SU-DHL-6 (cell line): ENCODE data around the gene CYSTM1.

ENCODE experiments used
- H2AFZ ChIP-seq: fragments of 200-600 bp; sonication (generic); 2 replicates; pipeline ENCODE4 v1.6.1; 2014; ENCODE audit warnings: low read depth, mild to moderate bottlenecking, moderate library complexity, mixed read lengths, antibody characterized with exemption, low read length; ENCODE audit not compliant: severe bottlenecking
- H3F3A ChIP-seq: fragments of 200-600 bp; shearing (Covaris generic); 2 replicates; pipeline ENCODE4 v1.6.0; 2016; ENCODE audit warnings: antibody characterized with exemption, mild to moderate bottlenecking; ENCODE audit not compliant: insufficient read depth
- H3K27ac ChIP-seq: fragments of 200-600 bp; sonication (generic); 2 replicates; pipeline ENCODE4 v1.5.1; 2016; ENCODE audit warnings: low read depth, mild to moderate bottlenecking, low read length, moderate library complexity, mixed read lengths
- H3K27me3 ChIP-seq: fragments of 200-600 bp; sonication (generic), shearing (Covaris generic); 2 replicates; pipeline ENCODE4 v1.6.0; 2014; ENCODE audit warnings: mild to moderate bottlenecking, low read length
- H3K36me3 ChIP-seq: fragments of 200-600 bp; sonication (generic); 2 replicates; pipeline ENCODE4 v1.6.1; 2014; ENCODE audit warnings: mild to moderate bottlenecking, low read length, mixed read lengths
- H3K4me2 ChIP-seq: fragments of 300-600, 200-600 bp; shearing (Covaris generic), sonication (generic); 2 replicates; pipeline ENCODE4 v1.6.0; 2014; ENCODE audit warnings: low read length, low read depth, mild to moderate bottlenecking; ENCODE audit not compliant: poor library complexity, severe bottlenecking
- H3K4me3 ChIP-seq: fragments of 200-600 bp; sonication (generic); 2 replicates; pipeline ENCODE4 v1.5.1; 2014; ENCODE audit warnings: antibody characterized with exemption, low read length, mild to moderate bottlenecking, mixed read lengths; ENCODE audit not compliant: insufficient read depth, poor library complexity, severe bottlenecking
- H3K79me2 ChIP-seq: fragments of 200-600 bp; sonication (generic); 2 replicates; pipeline ENCODE4 v1.6.1; 2014; ENCODE audit warnings: mild to moderate bottlenecking, low read length, moderate library complexity; ENCODE audit not compliant: insufficient read depth
- H3K9ac ChIP-seq: fragments of 200-600 bp; sonication (generic); 2 replicates; pipeline ENCODE4 v1.7.0; 2014; ENCODE audit warnings: mild to moderate bottlenecking, low read length
- H3K9me2 ChIP-seq: fragments of 200-600 bp; sonication (generic); replicated peaks from 2 replicates; pipeline ENCODE4 v1.6.1; 2014; ENCODE audit warnings: low read length; ENCODE audit not compliant: insufficient read depth
- H3K9me3 ChIP-seq: fragments of 200-600 bp; sonication (generic); 2 replicates; pipeline ENCODE4 v1.6.1; 2014; ENCODE audit warnings: low read length, mixed read lengths; ENCODE audit not compliant: insufficient read depth
- H4K20me1 ChIP-seq: fragments of 200-600 bp; sonication (generic); 2 replicates; pipeline ENCODE4 v1.6.1; 2014; ENCODE audit warnings: low read depth, mild to moderate bottlenecking, antibody characterized with exemption, low read length, moderate library complexity, mixed read lengths
- CTCF ChIP-seq: fragments of 200-600 bp; sonication (generic); IDR thresholded peaks from one replicate; pipeline ENCODE4 v1.5.1; 2017; ENCODE audit warnings: antibody characterized with exemption, mild to moderate bottlenecking, low read length, moderate library complexity; ENCODE audit not compliant: insufficient read depth, poor library complexity, severe bottlenecking
- EZH2phosphoT487 ChIP-seq: fragments of 200-600 bp; sonication (generic), shearing (Covaris generic); conservative IDR thresholded peaks from 2 replicates; pipeline ENCODE4 v1.6.1; 2018; ENCODE audit warnings: mild to moderate bottlenecking, antibody characterized with exemption, low read length, moderate library complexity, mixed read lengths

CYSTM1 gene

GRCh38 chr5:140224658-140225057, 49.7 kb downstream of the CYSTM1 start:
- H3K27me3 ChIP-seq, result no peaks in the 10 kb centered on the region
- no peak overlapping the region for H3K4me2 ChIP-seq
- H3K9me3 ChIP-seq, result no peaks in the 10 kb centered on the region
- TF ChIP-seq CTCF (no peak), EZH2phosphoT487 (no peak)
- H3K36me3 ChIP-seq, result no peaks in the 10 kb centered on the region
- no peak overlapping the region for H3K4me3 ChIP-seq
- no peaks in the 10 kb centered on the region for H4K20me1 ChIP-seq
- H3K9me2 ChIP-seq, result no peaks in the 10 kb centered on the region
- H3F3A ChIP-seq, result no peaks in the 10 kb centered on the region
- no peak overlapping the region for H3K9ac ChIP-seq
- H3K27ac ChIP-seq, result no peak overlapping the region
- H2AFZ ChIP-seq, result no peak overlapping the region
- no peaks in the 10 kb centered on the region for H3K79me2 ChIP-seq

- Histone ChIP-seq H3F3A (no peaks in the 10 kb centered on the region), H3K4me2 (no peak overlapping the region), H3K9me2 (no peaks in the 10 kb centered on the region), H3K79me2 (no peaks in the 10 kb centered on the region), H2AFZ (no peak overlapping the region), H3K9me3 (no peaks in the 10 kb centered on the region), H3K27me3 (no peaks in the 10 kb centered on the region), H3K36me3 (no peaks in the 10 kb centered on the region), H3K9ac (no peak overlapping the region), H4K20me1 (no peaks in the 10 kb centered on the region), H3K27ac (no peak overlapping the region), H3K4me3 (no peak overlapping the region)
- no peak for TF ChIP-seq CTCF
- TF ChIP-seq EZH2phosphoT487, result no peak
Measured at GRCh38 chr5:140225396-140225795, 50.4 kb downstream of the CYSTM1 start.

- Histone ChIP-seq H3K36me3 (no peaks in the 10 kb centered on the region), H3K27ac (no peak overlapping the region), H3K4me2 (no peak overlapping the region), H3F3A (no peaks in the 10 kb centered on the region), H3K27me3 (no peaks in the 10 kb centered on the region), H3K9me2 (no peaks in the 10 kb centered on the region), H3K4me3 (no peak overlapping the region), H4K20me1 (no peaks in the 10 kb centered on the region), H3K9ac (no peak overlapping the region), H3K9me3 (no peaks in the 10 kb centered on the region), H3K79me2 (no peaks in the 10 kb centered on the region), H2AFZ (no peak overlapping the region)
- TF ChIP-seq EZH2phosphoT487, result no peak
Measured at GRCh38 chr5:140227046-140227445, 52.1 kb downstream of the CYSTM1 start.

- no peak overlapping the region for H3K27ac ChIP-seq
- no peak overlapping the region for H3K9ac ChIP-seq
- H2AFZ ChIP-seq, result no peak overlapping the region
- H3K4me3 ChIP-seq, result no peak overlapping the region
- no peak overlapping the region for H3K4me2 ChIP-seq
- H3K9me2 ChIP-seq, result no peaks in the 10 kb centered on the region
- H4K20me1 ChIP-seq, result no peaks in the 10 kb centered on the region
- no peaks in the 10 kb centered on the region for H3K79me2 ChIP-seq
- no peak for TF ChIP-seq EZH2phosphoT487
- TF ChIP-seq CTCF, result no peak
- no peaks in the 10 kb centered on the region for H3K36me3 ChIP-seq
- no peaks in the 10 kb centered on the region for H3K9me3 ChIP-seq
- no peaks in the 10 kb centered on the region for H3K27me3 ChIP-seq
- H3F3A ChIP-seq, result no peaks in the 10 kb centered on the region
Measured at GRCh38 chr5:140228364-140228837, 53.4 kb downstream of the CYSTM1 start.
